ENCODE measurements around the gene PET100.
A peak's percentile ranks its signal among the peaks of the same experiment; 100 is the strongest.

Gene PET100

DNA sequence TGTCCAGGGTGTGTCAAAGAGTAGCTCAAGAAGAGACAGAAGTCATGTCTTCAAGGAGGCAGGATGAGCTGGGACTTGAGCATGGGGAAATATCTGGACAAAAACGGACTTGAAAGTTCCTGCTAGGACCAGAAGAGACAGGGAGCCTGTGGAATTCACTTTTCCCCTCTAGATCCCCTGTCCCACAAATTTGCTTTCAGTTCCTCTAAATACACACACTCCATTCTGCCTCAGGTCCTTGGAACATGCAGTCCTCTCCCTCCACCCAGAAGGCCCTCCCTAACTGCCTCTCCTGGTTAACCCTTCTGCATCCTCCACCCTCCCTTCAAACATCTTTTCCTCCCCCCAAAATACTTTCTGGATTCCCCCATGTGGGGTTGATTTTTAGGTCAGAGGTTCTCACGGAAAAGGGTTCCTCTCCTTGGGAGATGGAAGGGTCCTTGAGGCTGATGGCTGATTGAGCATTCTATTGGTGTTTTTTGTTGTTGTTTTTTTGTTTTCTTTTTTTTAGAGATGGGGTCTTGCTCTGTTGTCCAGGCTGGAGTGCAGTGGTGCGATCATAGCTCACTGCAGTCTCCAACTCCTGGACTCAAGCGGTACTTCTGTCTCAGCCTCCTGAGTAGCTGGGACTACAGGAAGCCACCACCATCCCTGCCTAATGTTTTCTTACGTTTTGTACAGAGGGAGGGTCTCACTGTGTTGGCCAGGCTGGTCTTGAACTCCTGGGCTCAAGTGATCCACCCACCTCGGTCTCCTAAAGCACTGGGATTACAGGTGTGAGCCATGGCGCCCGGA is 32.3 kb downstream of the PET100 start:
- no peak for DNase-seq (ENCODE audit: low read depth in 2 of 2)
- TF ChIP-seq, protein P1, sequence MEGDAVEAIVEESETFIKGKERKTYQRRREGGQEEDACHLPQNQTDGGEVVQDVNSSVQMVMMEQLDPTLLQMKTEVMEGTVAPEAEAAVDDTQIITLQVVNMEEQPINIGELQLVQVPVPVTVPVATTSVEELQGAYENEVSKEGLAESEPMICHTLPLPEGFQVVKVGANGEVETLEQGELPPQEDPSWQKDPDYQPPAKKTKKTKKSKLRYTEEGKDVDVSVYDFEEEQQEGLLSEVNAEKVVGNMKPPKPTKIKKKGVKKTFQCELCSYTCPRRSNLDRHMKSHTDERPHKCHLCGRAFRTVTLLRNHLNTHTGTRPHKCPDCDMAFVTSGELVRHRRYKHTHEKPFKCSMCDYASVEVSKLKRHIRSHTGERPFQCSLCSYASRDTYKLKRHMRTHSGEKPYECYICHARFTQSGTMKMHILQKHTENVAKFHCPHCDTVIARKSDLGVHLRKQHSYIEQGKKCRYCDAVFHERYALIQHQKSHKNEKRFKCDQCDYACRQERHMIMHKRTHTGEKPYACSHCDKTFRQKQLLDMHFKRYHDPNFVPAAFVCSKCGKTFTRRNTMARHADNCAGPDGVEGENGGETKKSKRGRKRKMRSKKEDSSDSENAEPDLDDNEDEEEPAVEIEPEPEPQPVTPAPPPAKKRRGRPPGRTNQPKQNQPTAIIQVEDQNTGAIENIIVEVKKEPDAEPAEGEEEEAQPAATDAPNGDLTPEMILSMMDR (IDR thresholded peaks at IDR 0.05; ENCODE audit: low read depth, low read length): no peak
- no peak overlapping the region for H3K4me3 ChIP-seq (replicated peaks in 1 of 2; ENCODE audit: low read depth in 2 of 2, low read length in 2 of 2)

DNA sequence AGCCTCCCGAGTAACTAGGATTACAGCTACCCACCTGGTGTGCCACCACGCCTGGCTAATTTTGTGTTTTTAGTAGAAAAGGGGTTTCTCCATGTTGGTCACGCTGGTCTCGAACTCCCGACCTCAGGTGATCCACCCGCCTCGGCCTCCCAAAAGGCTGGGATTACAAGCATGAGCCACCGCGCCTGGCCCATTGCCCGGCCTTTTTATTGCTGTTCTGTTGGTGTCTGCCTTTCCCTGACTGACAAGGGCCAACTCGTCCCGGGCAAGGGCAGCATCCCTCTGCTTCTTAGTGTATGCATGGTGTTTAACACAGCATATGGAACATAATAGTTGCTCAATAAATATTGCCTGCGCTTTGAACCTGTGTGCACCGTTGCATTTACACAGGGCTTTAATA is 33.1 kb downstream of the PET100 start:
- TF ChIP-seq, protein P1 (IDR thresholded peaks at IDR 0.05; ENCODE audit: low read depth, low read length): no peak
- no peak for DNase-seq (ENCODE audit: low read depth in 2 of 2)
- H3K4me3 ChIP-seq (replicated peaks in 1 of 2; ENCODE audit: low read depth in 2 of 2, low read length in 2 of 2): no peak overlapping the region

DNA sequence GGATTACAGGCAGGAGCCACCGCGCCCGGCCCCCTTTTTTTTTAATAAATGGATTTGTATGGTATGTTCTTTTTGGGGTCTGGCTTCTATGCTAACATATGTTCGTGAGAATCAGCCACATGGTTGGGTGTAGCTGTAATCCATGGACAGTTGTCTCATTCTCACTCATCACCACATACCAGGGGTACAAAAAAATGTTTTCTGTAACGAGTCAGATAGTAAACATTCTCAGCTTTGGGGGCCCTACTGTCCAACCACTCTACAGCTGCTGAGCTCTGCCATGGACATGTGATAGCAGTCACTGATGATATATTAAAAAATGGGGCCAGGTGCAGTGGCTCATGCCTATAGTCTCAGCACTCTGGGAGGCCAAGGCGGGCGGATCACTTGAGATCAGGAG is 34.1 kb downstream of the PET100 start:
- TF ChIP-seq, protein P1 (IDR thresholded peaks at IDR 0.05; ENCODE audit: low read depth, low read length): no peak
- no peak overlapping the region for H3K4me3 ChIP-seq (replicated peaks in 1 of 2; ENCODE audit: low read depth in 2 of 2, low read length in 2 of 2)
- no peak for DNase-seq (ENCODE audit: low read depth in 2 of 2)

DNA sequence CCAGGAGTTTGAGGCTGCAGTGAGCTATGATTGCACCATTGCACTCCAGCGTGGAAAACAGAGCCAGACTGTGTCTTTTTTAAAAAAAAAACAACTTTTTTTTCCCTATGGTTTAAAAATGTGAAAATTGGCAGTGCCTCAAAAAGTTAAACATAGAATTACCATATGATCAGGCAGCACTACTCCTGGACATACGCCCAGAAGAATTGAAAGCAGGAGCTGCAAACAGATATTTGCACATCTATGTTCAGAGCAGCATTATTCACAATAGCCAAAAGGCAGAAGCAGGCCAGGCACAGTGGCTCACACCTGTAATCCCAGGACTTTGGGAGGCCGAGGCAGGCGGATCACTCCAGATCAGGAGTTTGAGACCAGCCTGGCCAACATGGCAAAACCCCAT is 35.5 kb downstream of the PET100 start:
- DNase-seq (ENCODE audit: low read depth in 2 of 2): peak; percentile 55 to 85
- TF ChIP-seq, protein P1 (IDR thresholded peaks at IDR 0.05; ENCODE audit: low read depth, low read length): no peak
- no peak overlapping the region for H3K4me3 ChIP-seq (replicated peaks in 1 of 2; ENCODE audit: low read depth in 2 of 2, low read length in 2 of 2)

DNA sequence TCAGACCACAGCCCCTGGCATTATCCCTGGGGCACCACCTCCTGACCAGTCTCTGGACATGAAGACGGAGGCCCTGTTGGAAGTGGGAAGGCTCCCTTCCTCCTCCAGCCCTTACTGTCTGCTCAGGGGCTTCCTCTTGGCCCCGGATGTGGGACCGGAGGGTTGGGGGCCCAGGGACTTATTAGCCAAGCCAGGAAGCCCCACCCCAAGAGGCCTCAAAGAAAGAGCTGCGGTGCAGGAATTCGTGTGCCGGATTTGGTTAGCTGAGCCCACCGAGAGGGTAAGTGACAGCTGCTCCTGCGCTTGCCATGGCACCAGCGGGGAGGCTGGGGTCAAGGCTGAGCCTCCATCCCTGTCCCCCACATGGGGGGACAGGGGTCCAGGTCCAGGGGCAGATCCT is 39.2 kb downstream of the PET100 start, which contains the start of gene RETN:
RETN (plus strand) TSS at position 208 of the 400 bp plus-strand sequence. CDS start 278 bp downstream, outside the sequence.
- TF ChIP-seq, protein P1 (IDR thresholded peaks at IDR 0.05; ENCODE audit: low read depth, low read length): no peak
- DNase-seq (ENCODE audit: low read depth in 2 of 2): no peak
- no peak within 1 kb of the TSS for H3K4me3 ChIP-seq (replicated peaks in 1 of 2; ENCODE audit: low read depth in 2 of 2, low read length in 2 of 2)

DNA sequence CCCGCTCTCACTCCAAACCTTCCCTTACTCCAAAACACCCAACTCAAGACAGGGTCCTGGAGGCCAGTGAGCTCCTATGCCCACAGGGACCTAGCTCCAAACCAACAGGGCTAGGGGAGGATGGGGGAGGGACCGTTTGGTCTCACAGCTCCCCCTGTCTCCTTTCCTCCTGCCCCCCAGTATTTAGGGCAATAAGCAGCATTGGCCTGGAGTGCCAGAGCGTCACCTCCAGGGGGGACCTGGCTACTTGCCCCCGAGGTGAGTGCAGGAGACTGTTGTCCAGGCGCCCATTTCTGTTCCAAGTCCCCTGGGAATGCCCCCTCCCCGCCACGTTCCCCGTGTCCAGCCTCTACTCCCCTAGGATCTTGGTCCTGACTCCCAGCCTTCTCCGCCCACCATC is 40.0 kb downstream of the PET100 start:
- H3K4me3 ChIP-seq (replicated peaks in 1 of 2; ENCODE audit: low read depth in 2 of 2, low read length in 2 of 2): no peak overlapping the region
- TF ChIP-seq, protein P1 (IDR thresholded peaks at IDR 0.05; ENCODE audit: low read depth, low read length): no peak
- DNase-seq (ENCODE audit: low read depth in 2 of 2): no peak
